Stomach (tissue), 9 donors: Measurements from ENCODE around the gene DPH7. TPM values are rescaled to one million over a fixed set of nuclear protein-coding genes. Genes with fewer than 3 reads are reported as not detected.

Experiments used
- DNase-seq, 2 donors: peaks; one replicate each; pipeline versions ENCODE4 v3.0.0 to v3.0.0-alpha.2; 2013 to 2019
- H3K27ac ChIP-seq, 5 donors: fragments of 200-600 bp in 4 of 5; sonication (generic) in 4 of 5; one replicate each; pipeline ENCODE4 v1.5.1; 2013 to 2019; ENCODE audit warnings: mild to moderate bottlenecking in 1 of 5, moderate library complexity in 1 of 5
- H3K27me3 ChIP-seq, 3 donors: fragments of 200-600 bp; sonication (generic); one replicate each; pipeline ENCODE4 v1.5.1; 2017 to 2019; ENCODE audit warnings: mixed run types in 1 of 3
- H3K36me3 ChIP-seq, 4 donors: fragments of 200-600 bp; sonication (generic); 1 replicate in 3 of 4; 2 replicates in 1 of 4; pipeline ENCODE4 v1.5.1; 2016 to 2019
- H3K4me1 ChIP-seq, 4 donors: fragments of 200-600 bp; sonication (generic); one replicate each; pipeline ENCODE4 v1.5.1; 2016 to 2019
- H3K4me3 ChIP-seq, 4 donors: fragments of 200-600 bp; sonication (generic) in 3 of 4; one replicate each; pipeline ENCODE4 v1.5.1; 2016 to 2019; ENCODE audit warnings: mild to moderate bottlenecking in 1 of 4
- H3K9me3 ChIP-seq, 4 donors: fragments of 200-600 bp; sonication (generic); one replicate each; pipeline ENCODE4 v1.5.1; 2016 to 2019
- CTCF ChIP-seq, 7 experiments: fragments of 450-650 bp in 4 of 7; fragments of 200-600 bp in 3 of 7; sonication (generic) in 3 of 7; IDR thresholded peaks; one replicate each; pipeline ENCODE4 v1.5.1; 2016 to 2019; ENCODE audit warnings: antibody characterized with exemption in 7 of 7, control low read depth in 2 of 7, mild to moderate bottlenecking in 1 of 7
- EP300 ChIP-seq: sonication (generic); formaldehyde crosslinking; IDR thresholded peaks from one replicate; pipeline ENCODE4 v1.6.1; 2017; ENCODE audit warnings: antibody characterized with exemption
- POLR2A ChIP-seq, 4 donors: fragments of 450-650 bp; IDR thresholded peaks; one replicate each; pipeline ENCODE4 v1.6.1; 2016; ENCODE audit warnings: antibody characterized with exemption in 4 of 4, control low read depth in 2 of 4, mild to moderate bottlenecking in 1 of 4, moderate library complexity in 1 of 4
- POLR2AphosphoS5 ChIP-seq, 3 donors: sonication (generic); formaldehyde crosslinking; IDR thresholded peaks; one replicate each; pipeline ENCODE4 v1.6.1; 2016; ENCODE audit warnings: antibody characterized with exemption in 3 of 3
- WGBS, 5 donors: extraction: QIAGEN DNeasy Blood & Tissue Kit in 3 of 5; methylation state at CpG; one replicate each; pipeline versions ENCODE4 v1.1.5 to v1.1.7; 2013 to 2018; 5-methylcytosine and 5-hydroxymethylcytosine counted together
- intact Hi-C: fragments of 100-400 bp; cut with DNase I; formaldehyde crosslinking; loops from one replicate; pipeline ENCODE4 v1.15.1; 2023; ENCODE audit warnings: low total_unique reads
- polyA plus RNA-seq, 3 donors: library from polyadenylated mRNA; stranded (reverse); fragments of 200-250 nt; gene quantifications; one replicate each; pipeline ENCODE4 v1.2.3, GENCODE V29; 2013
- total RNA-seq, 5 donors: library from RNA; depleted of rRNA; stranded (reverse); fragments of >200 nt; gene quantifications; one replicate each; pipeline versions ENCODE4 v1.1.0 to v1.2.3, GENCODE V29; 2014 to 2016
- donor health status: healthy with polysubstance abuse.
- donor health status: Bipolar disorder and iron deficiency.
- donor health status: healthy.

The DPH7 gene
- total and polyA plus RNA-seq, 8 donors: 14.3 to 134 (median 23.8) TPM

GRCh38 chr9:137564817-137565411 lies 13.8 kb downstream of the DPH7 start:
- no peak for DNase-seq

GRCh38 chr9:137564134-137564533 lies 14.6 kb downstream of the DPH7 start:
- intact Hi-C loops: no loop called here
- TF ChIP-seq POLR2A (IDR thresholded peaks at IDR 0.05): no peak
- no peak for TF ChIP-seq EP300
- no peak for TF ChIP-seq POLR2AphosphoS5 (IDR thresholded peaks at IDR 0.05)
- no peak for TF ChIP-seq CTCF (IDR thresholded peaks at IDR 0.05)
- H3K4me1 ChIP-seq: no peaks in the 10 kb centered on the region
- H3K4me3 ChIP-seq: no peak overlapping the region
- H3K27me3 ChIP-seq: no peaks in the 10 kb centered on the region
- no peak for DNase-seq
- no peaks in the 10 kb centered on the region for H3K9me3 ChIP-seq
- WGBS, 5 donors: 90 to 95% (median 90%) methylated on average over 10 of the region's 10 CpGs
- H3K27ac ChIP-seq: no peak overlapping the region
- peaks cover 19 to 65% (median 60%) of the 10 kb centered on the region in 4 donors for H3K36me3 ChIP-seq

More at GRCh38 chr9:137564817-137565411, 13.8 kb downstream of the DPH7 start:
- Histone ChIP-seq H3K4me3 (no peak overlapping the region), H3K36me3 (peaks cover 19 to 58% (median 52%) of the 10 kb centered on the region in 4 donors), H3K4me1 (no peaks in the 10 kb centered on the region), H3K9me3 (no peaks in the 10 kb centered on the region), H3K27ac (no peak overlapping the region), H3K27me3 (no peaks in the 10 kb centered on the region)
- WGBS, 5 donors: 85 to 91% (median 90%) methylated on average over 16 to 18 of the region's 18 CpGs
- no peak for TF ChIP-seq POLR2AphosphoS5 (IDR thresholded peaks at IDR 0.05)
- TF ChIP-seq EP300: no peak
- TF ChIP-seq POLR2A (IDR thresholded peaks at IDR 0.05): no peak
- no peak for TF ChIP-seq CTCF (IDR thresholded peaks at IDR 0.05)
- intact Hi-C loops: no loop called here

- 92 to 99% (median 96%) methylated on average over 4 of the region's 4 CpGs for WGBS, 5 donors
- H3K27me3 ChIP-seq: no peaks in the 10 kb centered on the region
- no peak overlapping the region for H3K27ac ChIP-seq
- TF ChIP-seq POLR2A (IDR thresholded peaks at IDR 0.05): no peak
- TF ChIP-seq EP300: no peak
- no peak for TF ChIP-seq CTCF (IDR thresholded peaks at IDR 0.05)
- TF ChIP-seq POLR2AphosphoS5 (IDR thresholded peaks at IDR 0.05): no peak
- no peaks in the 10 kb centered on the region for H3K9me3 ChIP-seq
- no peak for DNase-seq
- H3K4me1 ChIP-seq: peaks cover 0 to 8% (median under 1%) of the 10 kb centered on the region in 4 donors
- peaks cover 22 to 91% (median 84%) of the 10 kb centered on the region in 4 donors for H3K36me3 ChIP-seq
- no peak overlapping the region for H3K4me3 ChIP-seq
- intact Hi-C loops: no loop called here
Measured at GRCh38 chr9:137558127-137558526, 20.6 kb downstream of the DPH7 start.

- DNase-seq: peak; percentile 34 to 46
- 69 to 80% (median 76%) methylated on average over 24 of the region's 24 CpGs for WGBS, 5 donors
- intact Hi-C loops: no loop called here
- TF ChIP-seq EP300 (no peak), CTCF (IDR thresholded peaks at IDR 0.05) (no peak), POLR2A (IDR thresholded peaks at IDR 0.05) (no peak), POLR2AphosphoS5 (IDR thresholded peaks at IDR 0.05) (no peak)
- H3K27ac ChIP-seq: no peak overlapping the region
- H3K36me3 ChIP-seq: peaks cover 22 to 74% (median 67%) of the 10 kb centered on the region in 4 donors
- H3K4me1 ChIP-seq: peaks cover 6 to 19% (median 13%) of the 10 kb centered on the region in 4 donors
- H3K4me3 ChIP-seq: no peak overlapping the region
- H3K27me3 ChIP-seq: no peaks in the 10 kb centered on the region
- H3K9me3 ChIP-seq: no peaks in the 10 kb centered on the region
Measured at GRCh38 chr9:137556069-137556838, 22.5 kb downstream of the DPH7 start.
